Measurements from ENCODE around the gene SASH1.

The SASH1 gene

GRCh38 chr6:148396411-148396810, 53.8 kb downstream of the SASH1 start:
- H3K9me3 ChIP-seq (ENCODE audit: control insufficient read depth, insufficient read depth, low read depth, low read length), result no peaks in the 10 kb centered on the region
- H3K27ac ChIP-seq (ENCODE audit: extremely low read depth, low read depth, low read length), result no peak overlapping the region
- ChIA-PET CTCF (no interaction called here), POLR2A (no interaction called here)
- no peak overlapping the region for H3K4me3 ChIP-seq (ENCODE audit: low read depth, low read length)
- TF ChIP-seq ZNF23 (tag by site-specific recombination; IDR thresholded peaks at IDR 0.05; ENCODE audit: borderline replicate concordance) (no peak), GLIS2 (tag by site-specific recombination; IDR thresholded peaks at IDR 0.05) (no peak), ZNF449 (tag by site-specific recombination; IDR thresholded peaks at IDR 0.05) (no peak)
- peaks cover 0 to 5% of the 10 kb centered on the region in 2 experiments; a peak in 1 of 3 replicates for H3K36me3 ChIP-seq (ENCODE audit: control insufficient read depth in 2 of 2, insufficient read depth in 1 of 2, low read length in 2 of 2)
- no peaks in the 10 kb centered on the region for H3K4me1 ChIP-seq (ENCODE audit: control insufficient read depth, insufficient read depth, low read length)

- no peak overlapping the region for H3K4me3 ChIP-seq (ENCODE audit: low read depth, low read length)
- no peaks in the 10 kb centered on the region for H3K4me1 ChIP-seq (ENCODE audit: control insufficient read depth, insufficient read depth, low read length)
- no peaks in the 10 kb centered on the region for H3K9me3 ChIP-seq (ENCODE audit: control insufficient read depth, insufficient read depth, low read depth, low read length)
- TF ChIP-seq SALL2 (tag by site-specific recombination; IDR thresholded peaks at IDR 0.05; ENCODE audit: borderline replicate concordance) (no peak), ZNF175 (tag by site-specific recombination; IDR thresholded peaks at IDR 0.05) (no peak), HOXA7 (CRISPR knock-in tag; IDR thresholded peaks at IDR 0.05; ENCODE audit: borderline replicate concordance) (no peak), TCF7L2 (IDR thresholded peaks at IDR 0.05; ENCODE audit: borderline replicate concordance, low read depth, low read length) (no peak), ZNF645 (tag by site-specific recombination; IDR thresholded peaks at IDR 0.05) (no peak), ZSCAN18 (tag by site-specific recombination; IDR thresholded peaks at IDR 0.05) (no peak), ZBTB48 (tag by site-specific recombination; IDR thresholded peaks at IDR 0.05) (no peak), CTCF (tag by site-specific recombination; IDR thresholded peaks at IDR 0.05) (no peak), ZNF184 (tag by site-specific recombination; IDR thresholded peaks at IDR 0.05) (no peak), ZNF670 (tag by site-specific recombination; IDR thresholded peaks at IDR 0.05; ENCODE audit: low read depth) (no peak)
- H3K36me3 ChIP-seq (ENCODE audit: control insufficient read depth in 2 of 2, insufficient read depth in 1 of 2, low read length in 2 of 2), result peaks cover 0 to 5% of the 10 kb centered on the region in 2 experiments; a peak in 1 of 3 replicates
- no peak overlapping the region for H3K27ac ChIP-seq (ENCODE audit: extremely low read depth, low read depth, low read length)
- ChIA-PET CTCF (interaction anchor here (0.6 kb wide), 1 partner anchor 98 kb away, joined by 4 read pairs; no protein-coding TSS in a partner anchor), POLR2A (no interaction called here)
Measured at GRCh38 chr6:148396926-148397325, 54.3 kb downstream of the SASH1 start.

GRCh38 chr6:148398244-148398643, 55.6 kb downstream of the SASH1 start:
- CTCF ChIA-PET, result no interaction called here
- Histone ChIP-seq H3K9me3 (ENCODE audit: control insufficient read depth, insufficient read depth, low read depth, low read length) (no peaks in the 10 kb centered on the region), H3K4me1 (ENCODE audit: control insufficient read depth, insufficient read depth, low read length) (no peaks in the 10 kb centered on the region), H3K27ac (ENCODE audit: extremely low read depth, low read depth, low read length) (no peak overlapping the region), H3K4me3 (ENCODE audit: low read depth, low read length) (no peak overlapping the region), H3K36me3 (ENCODE audit: control insufficient read depth in 2 of 2, insufficient read depth in 1 of 2, low read length in 2 of 2) (peaks cover 0 to 5% of the 10 kb centered on the region in 2 experiments; a peak in 1 of 3 replicates)
- POLR2A ChIA-PET, result no interaction called here
- TF ChIP-seq ZNF266 (tag by site-specific recombination; IDR thresholded peaks at IDR 0.05; ENCODE audit: low read depth) (no peak), ZNF211 (tag by site-specific recombination; IDR thresholded peaks at IDR 0.05; ENCODE audit: low read depth) (no peak), ZNF354C (tag by site-specific recombination; IDR thresholded peaks at IDR 0.05; ENCODE audit: borderline replicate concordance, low read depth) (no peak), ZNF449 (tag by site-specific recombination; IDR thresholded peaks at IDR 0.05) (no peak), KLF17 (tag by site-specific recombination; IDR thresholded peaks at IDR 0.05) (no peak), ZSCAN5A (tag by site-specific recombination; IDR thresholded peaks at IDR 0.05) (no peak), ZNF561 (tag by site-specific recombination; IDR thresholded peaks at IDR 0.05; ENCODE audit: borderline replicate concordance) (no peak), ZNF184 (tag by site-specific recombination; IDR thresholded peaks at IDR 0.05) (no peak), WT1 (tag by site-specific recombination; IDR thresholded peaks at IDR 0.05) (no peak), ZNF37A (tag by site-specific recombination; IDR thresholded peaks at IDR 0.05) (no peak)

Measured in HEK293 (cell line).